IPS-18c (cell line): ENCODE measurements around the gene ALPK3.

Experiments
- H3K4me3 ChIP-seq: 2 replicates; pipeline ENCODE4 v1.7.0; 2013; ENCODE audit warnings: low read depth, mild to moderate bottlenecking, low read length, moderate library complexity; ENCODE audit not compliant: insufficient read depth
- H3K9me3 ChIP-seq: one replicate; pipeline ENCODE4 v1.6.1; 2013; ENCODE audit warnings: mild to moderate bottlenecking, low read length, moderate library complexity; ENCODE audit not compliant: control insufficient read depth, insufficient read depth

Gene ALPK3, protein sequence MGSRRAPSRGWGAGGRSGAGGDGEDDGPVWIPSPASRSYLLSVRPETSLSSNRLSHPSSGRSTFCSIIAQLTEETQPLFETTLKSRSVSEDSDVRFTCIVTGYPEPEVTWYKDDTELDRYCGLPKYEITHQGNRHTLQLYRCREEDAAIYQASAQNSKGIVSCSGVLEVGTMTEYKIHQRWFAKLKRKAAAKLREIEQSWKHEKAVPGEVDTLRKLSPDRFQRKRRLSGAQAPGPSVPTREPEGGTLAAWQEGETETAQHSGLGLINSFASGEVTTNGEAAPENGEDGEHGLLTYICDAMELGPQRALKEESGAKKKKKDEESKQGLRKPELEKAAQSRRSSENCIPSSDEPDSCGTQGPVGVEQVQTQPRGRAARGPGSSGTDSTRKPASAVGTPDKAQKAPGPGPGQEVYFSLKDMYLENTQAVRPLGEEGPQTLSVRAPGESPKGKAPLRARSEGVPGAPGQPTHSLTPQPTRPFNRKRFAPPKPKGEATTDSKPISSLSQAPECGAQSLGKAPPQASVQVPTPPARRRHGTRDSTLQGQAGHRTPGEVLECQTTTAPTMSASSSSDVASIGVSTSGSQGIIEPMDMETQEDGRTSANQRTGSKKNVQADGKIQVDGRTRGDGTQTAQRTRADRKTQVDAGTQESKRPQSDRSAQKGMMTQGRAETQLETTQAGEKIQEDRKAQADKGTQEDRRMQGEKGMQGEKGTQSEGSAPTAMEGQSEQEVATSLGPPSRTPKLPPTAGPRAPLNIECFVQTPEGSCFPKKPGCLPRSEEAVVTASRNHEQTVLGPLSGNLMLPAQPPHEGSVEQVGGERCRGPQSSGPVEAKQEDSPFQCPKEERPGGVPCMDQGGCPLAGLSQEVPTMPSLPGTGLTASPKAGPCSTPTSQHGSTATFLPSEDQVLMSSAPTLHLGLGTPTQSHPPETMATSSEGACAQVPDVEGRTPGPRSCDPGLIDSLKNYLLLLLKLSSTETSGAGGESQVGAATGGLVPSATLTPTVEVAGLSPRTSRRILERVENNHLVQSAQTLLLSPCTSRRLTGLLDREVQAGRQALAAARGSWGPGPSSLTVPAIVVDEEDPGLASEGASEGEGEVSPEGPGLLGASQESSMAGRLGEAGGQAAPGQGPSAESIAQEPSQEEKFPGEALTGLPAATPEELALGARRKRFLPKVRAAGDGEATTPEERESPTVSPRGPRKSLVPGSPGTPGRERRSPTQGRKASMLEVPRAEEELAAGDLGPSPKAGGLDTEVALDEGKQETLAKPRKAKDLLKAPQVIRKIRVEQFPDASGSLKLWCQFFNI (N-terminal part only)

DNA sequence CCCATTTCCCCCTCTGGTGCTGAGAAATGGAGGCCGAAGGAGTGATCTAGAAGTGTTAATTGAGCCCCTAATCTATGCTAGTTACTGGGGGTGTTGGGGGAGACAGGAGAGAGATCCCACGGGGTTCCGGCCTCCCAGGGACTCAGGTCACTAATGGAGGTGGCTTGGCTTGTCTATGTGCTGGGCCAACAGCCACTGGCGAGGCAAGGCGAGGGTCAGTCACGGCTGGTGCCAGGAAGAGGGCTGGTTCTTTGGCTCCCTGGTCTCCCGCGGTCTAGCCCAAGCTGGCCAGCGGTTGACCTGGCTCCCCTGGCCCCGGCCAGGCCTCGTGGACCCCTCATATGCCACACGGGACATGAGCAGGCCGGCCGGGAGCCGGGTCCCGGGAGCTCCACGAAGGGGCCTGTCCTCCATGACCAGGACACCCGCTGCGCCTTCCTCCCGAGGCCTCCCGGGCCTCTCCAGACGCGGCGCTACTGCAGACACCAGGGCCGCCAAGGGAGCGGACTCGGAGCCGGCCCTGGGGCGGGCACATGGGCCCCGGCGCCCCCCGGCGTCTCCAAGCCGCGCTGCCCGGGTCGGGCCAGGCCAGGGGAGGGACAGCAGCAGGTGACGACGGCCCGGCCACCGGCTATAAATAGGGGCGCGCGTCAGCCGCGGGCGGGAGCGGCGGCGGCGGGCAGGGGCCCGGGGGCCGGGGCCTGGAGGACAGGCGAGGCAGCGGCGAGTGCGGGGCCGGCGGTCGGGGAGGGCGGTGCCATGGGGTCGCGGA, at the start of gene ALPK3:
Gene ALPK3 (plus strand): TSS at position 663 of the 772 bp plus-strand sequence. CDS start 97 bp downstream, at position 760.
- Histone ChIP-seq H3K9me3 (peaks cover 2% of the 10 kb centered on the region), H3K4me3 (peak within 1 kb of the TSS; percentile 28; the same call in 1 of the 2 replicates)

DNA sequence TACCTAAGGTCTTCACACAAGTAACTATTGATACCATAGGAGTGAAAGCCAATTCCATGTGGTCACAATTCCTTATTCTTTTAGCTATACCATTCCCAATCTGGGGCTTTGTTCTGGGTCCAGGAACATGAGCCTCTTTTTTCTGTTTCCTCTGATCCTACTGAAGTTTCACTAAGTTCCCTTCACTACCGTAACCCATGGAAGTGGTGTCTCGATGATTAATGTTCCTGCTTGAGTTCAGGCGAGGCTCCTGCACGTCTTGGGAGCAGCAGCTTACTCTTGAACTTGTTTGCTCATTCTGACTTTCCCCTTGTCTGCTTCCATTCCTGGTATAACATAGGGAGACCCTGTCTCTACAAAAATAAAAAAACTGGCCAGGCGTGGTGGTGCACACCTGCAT, 45.1 kb upstream of the ALPK3 start:
- no peak overlapping the region for H3K4me3 ChIP-seq
- H3K9me3 ChIP-seq = no peaks in the 10 kb centered on the region

DNA sequence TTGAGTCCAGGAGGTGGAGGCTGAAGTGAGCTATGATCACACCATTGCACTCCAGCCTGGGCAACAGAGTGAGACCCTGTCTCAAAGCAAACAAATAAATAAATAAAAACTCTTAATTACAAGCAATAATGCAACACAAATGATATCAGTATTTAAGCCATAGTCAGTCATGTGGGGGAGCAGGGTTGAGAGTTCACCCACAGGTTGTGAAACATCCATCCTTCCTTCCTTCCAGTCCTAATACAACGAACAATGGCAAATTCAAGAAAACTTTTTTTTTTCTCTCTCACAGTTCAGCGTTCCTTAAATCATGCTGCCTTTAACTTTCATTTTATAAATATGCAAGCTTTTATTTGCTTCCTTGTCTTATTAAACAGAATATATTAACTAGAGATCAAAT, 44.7 kb upstream of the ALPK3 start:
- no peaks in the 10 kb centered on the region for H3K9me3 ChIP-seq
- no peak overlapping the region for H3K4me3 ChIP-seq

DNA sequence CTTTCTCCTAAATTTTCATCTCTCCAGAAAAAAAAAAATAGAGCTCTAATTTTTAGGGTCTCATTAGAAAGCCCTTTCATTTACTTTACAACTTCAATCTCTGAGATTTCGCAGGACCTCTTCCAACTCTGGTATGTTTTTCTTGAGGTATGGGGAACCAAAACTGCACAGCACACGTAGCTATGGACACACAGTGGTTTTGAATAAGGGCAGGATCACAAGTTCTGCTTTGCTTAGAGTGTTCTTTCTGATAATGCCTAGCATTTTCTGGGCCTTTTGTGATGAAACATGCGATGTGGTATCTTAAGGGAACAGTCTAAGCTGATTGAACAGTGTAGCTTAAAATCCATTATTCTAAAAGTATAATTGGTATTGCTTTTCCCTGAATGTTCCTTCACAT, 43.4 kb upstream of the ALPK3 start:
- H3K9me3 ChIP-seq = no peaks in the 10 kb centered on the region
- no peak overlapping the region for H3K4me3 ChIP-seq

DNA sequence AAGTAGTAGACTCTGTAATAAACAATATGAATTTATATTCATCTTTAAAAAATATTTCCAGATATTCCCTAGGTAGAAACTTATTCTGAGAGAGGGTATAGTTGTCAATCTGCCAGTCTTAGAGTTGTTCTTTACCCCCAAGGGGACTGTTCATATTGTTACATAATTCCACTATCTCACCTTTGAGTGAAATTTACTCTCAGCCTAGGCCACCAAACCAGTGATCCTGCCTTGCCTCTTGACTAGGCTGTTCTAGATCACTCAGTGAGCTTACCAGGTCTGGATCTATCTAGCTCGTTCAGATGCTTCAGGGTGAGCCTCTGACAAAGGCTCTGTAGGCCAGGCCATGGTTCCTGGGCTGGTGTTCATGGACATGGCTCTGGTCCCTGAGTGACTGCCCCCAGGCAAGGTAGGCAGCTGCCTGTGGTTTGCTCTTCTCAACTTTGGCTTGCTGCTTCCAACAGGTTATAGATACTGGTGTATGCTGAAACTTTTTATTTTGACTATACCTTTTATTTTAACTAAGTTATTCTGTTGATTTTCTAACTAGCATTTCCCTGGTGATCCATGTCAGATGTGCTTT, 41.2 kb upstream of the ALPK3 start:
- Histone ChIP-seq H3K4me3 (no peak overlapping the region), H3K9me3 (no peaks in the 10 kb centered on the region)

DNA sequence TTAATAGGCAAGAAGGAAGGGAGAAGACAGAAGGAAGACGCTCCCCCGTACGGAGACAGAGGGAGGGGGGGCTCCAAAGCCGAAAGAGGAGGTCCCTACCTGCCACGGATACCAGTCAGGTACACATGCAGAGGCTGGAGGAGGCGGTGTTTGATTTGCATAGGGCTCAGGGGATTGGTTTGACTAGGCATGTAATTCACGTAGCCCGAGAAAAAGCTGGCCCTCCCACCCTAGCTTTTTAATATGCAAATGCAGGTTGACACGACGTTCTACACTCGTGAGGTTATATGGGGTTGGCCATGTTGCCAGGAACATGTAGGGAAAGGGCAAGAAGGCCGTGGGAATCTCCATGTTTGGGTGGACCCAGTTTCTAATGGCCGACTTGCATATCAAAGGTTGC, 39.0 kb upstream of the ALPK3 start:
- H3K4me3 ChIP-seq = no peak overlapping the region
- H3K9me3 ChIP-seq = no peaks in the 10 kb centered on the region

DNA sequence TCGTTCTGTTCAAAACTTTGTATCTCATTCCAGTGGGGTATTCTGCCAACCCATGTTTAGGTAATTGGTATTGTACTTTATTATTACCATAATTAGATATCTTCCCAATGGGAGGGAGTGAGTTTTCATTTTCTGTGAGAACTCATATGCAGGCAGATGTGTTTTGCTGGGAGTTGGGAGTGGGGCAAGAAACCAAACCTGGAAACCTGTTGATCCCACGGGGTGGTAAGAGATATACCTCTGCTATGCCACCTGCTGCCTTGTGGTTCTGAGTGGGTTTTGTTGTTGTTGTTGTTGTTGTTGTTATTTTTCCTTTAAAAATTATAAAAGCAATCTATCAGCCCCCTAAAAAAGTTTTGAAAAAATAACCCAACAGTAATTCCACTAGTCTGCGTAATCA, 36.7 kb upstream of the ALPK3 start:
- Histone ChIP-seq H3K9me3 (no peaks in the 10 kb centered on the region), H3K4me3 (no peak overlapping the region)

DNA sequence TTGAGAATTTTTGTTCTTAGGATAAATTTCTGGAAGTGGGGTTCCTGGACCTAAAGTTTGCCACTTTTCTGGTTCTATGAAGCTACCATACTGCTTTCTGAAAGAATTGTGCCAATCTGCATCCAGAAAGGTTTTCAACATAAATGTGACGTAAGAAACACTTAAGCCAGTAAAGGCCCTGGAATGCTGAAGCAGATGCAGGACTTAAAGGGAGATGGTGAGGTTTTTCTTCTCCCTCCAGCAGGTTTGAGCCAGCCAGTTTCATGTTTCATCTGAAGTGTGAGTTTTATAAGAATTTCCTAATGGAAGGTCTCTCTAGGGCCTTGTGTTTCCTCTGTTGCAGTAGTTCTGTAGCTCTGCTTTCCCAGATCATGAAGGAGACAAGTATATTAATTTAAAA, 35.7 kb upstream of the ALPK3 start:
- Histone ChIP-seq H3K4me3 (no peak overlapping the region), H3K9me3 (no peaks in the 10 kb centered on the region)

DNA sequence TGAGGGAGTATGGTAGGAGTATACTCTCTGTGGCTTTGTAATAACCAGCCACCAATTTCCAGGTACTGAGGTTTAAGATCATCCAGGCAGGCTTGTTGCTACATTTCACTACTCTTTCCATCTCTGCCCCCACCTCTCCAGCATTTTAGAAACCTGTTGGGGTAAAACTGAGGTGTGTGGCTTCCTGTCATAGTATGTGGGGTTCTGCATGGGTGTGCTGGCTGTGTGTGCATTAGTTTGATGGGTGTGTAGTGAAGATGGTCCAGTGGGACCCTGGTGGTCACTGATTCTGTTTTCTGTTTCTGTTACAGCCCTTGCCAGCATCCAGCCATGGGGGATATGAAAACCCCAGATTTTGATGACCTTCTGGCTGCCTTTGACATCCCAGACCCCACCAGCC, 34.8 kb upstream of the ALPK3 start:
- H3K9me3 ChIP-seq = no peaks in the 10 kb centered on the region

DNA sequence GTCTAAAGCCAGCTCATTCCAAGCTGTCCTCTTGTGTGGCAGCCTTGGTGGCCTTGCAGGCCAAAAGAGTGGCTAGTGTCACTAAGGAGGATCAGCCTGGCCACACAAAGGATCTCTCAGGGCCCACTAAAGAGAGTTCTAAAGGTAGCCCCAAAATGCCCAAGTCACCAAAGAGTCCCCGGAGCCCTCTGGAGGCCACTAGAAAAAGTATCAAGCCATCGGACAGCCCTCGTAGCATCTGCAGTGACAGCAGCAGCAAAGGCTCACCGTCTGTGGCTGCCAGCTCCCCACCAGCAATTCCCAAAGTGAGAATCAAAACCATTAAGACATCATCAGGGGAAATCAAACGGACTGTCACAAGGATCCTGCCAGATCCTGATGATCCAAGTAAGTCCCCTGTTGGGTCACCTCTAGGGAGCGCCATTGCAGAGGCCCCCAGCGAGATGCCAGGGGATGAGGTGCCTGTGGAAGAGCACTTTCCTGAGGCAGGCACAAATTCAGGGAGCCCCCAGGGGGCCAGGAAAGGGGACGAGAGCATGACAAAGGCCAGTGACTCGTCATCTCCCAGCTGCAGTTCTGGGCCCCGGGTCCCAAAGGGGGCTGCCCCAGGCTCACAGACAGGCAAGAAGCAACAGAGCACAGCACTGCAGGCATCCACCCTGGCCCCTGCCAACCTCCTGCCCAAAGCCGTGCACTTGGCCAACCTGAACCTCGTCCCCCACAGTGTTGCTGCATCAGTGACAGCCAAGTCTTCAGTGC, 33.5 kb upstream of the ALPK3 start:
- Histone ChIP-seq H3K4me3 (no peak overlapping the region), H3K9me3 (no peaks in the 10 kb centered on the region)

More for the DNA sequence above, 34.8 kb upstream of the ALPK3 start:
- no peak overlapping the region for H3K4me3 ChIP-seq

DNA sequence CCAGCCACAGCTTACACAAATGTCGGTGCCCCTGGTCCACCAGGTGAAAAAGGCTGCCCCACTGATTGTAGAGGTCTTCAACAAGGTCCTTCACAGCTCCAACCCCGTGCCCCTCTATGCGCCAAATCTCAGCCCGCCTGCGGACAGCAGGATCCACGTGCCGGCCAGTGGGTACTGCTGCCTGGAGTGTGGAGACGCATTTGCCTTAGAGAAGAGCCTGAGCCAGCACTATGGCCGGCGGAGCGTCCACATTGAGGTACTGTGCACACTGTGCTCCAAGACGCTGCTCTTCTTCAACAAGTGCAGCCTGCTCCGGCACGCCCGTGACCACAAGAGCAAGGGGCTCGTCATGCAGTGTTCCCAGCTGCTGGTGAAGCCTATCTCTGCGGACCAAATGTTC, 32.9 kb upstream of the ALPK3 start:
- no peak overlapping the region for H3K4me3 ChIP-seq
- no peaks in the 10 kb centered on the region for H3K9me3 ChIP-seq

DNA sequence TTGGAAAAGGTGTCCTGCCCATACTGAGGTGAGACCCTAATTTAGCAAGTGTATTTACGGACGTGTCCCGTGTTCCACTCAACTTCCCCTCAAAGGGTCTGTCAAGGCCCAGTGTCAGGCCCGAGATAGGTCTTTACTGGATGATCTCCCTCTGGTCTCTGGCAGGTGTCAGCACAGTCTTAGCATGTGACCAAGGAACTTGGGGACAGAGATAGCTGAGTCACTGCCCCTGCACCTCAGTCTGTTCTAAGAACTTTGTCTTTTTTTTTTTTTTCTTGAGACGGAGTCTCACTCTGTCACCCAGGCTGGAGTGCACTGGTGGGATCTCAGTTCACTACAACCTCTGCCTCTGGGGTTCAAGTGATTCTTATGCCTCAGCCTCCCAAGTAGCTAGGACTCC, 32.1 kb upstream of the ALPK3 start:
- no peaks in the 10 kb centered on the region for H3K9me3 ChIP-seq
- no peak overlapping the region for H3K4me3 ChIP-seq

DNA sequence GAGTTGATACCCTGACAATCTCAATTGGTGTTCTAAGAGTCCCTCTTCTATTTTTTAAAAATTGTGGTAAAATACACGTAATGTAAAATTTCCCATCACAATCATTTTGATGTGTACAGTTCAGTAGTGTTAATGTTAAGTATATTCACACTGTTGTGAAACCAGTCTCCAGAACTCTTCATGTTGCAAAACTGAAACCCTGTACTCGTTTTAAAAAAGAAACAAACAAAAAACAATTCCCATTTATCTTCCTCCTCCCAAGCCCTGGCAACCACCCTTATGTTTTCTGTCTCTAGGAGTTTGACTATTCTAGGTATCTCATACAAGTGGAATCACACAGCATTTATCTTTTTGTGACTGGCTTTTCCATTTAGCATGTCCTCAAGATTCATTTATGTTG, 28.7 kb upstream of the ALPK3 start:
- no peaks in the 10 kb centered on the region for H3K9me3 ChIP-seq
- H3K4me3 ChIP-seq = no peak overlapping the region

DNA sequence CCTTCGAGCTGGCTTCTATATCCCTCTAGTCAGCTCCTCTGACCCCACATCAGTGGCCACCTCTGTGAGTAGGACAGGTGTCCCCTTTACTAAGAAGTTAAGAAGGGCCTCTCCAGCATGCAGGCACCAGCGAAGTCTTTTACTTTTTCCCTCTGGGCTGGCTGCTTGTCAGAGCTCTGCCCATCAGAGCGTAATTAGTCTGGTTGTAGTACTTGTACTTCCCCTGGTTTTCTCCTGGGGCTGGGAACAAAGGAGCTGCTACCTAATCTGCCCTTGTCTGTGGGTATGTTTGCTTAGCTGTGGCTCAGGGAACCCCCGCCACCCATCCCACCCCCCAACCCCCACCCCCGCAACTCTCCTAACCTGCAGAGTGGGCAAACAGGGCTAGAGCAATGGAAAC, 27.4 kb upstream of the ALPK3 start:
- Histone ChIP-seq H3K4me3 (no peak overlapping the region), H3K9me3 (no peaks in the 10 kb centered on the region)

DNA sequence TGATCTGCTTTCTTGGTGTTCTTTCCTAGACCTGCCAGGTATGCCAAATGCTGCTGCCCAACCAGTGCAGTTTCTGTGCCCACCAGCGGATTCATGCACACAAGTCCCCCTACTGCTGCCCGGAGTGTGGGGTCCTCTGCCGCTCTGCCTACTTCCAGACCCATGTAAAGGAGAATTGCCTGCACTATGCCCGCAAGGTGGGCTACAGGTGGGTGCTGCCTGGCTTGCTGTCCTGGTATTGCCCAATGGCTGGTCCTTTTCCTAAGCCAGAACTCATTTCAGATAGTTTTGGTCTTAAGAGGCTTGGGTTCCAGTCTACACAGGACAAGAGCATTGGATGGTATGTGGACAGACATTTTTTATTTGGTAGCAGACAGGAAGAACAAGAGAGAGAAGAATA, 26.5 kb upstream of the ALPK3 start:
- Histone ChIP-seq H3K4me3 (no peak overlapping the region), H3K9me3 (no peaks in the 10 kb centered on the region)

DNA sequence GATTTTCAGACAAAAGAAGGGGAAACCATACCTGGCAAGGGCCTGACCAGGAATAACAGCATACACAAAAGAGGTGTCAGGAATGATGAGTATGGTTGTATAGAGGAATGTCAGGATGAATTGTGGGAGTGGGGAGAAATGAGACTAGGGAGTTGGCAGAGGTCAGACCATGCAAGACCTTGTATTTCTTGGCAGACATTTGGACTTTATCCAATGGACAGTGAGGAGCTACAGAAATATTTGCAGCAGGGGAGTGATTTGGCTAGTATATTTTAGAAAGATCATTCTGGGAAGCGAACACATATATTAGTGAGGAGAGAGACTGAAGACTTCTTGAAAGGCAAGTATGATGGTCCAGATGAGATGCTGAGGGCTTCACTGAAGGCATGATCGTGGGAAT, 25.4 kb upstream of the ALPK3 start:
- no peak overlapping the region for H3K4me3 ChIP-seq
- H3K9me3 ChIP-seq = no peaks in the 10 kb centered on the region
